KMS-11 (cell line): ENCODE data around the gene NOS3.

Source experiments
- H2AFZ ChIP-seq: fragments of 200-600 bp; sonication (generic); 2 replicates; pipeline ENCODE4 v1.6.1; 2016; ENCODE audit warnings: antibody characterized with exemption, mixed run types, low read depth
- H3K27ac ChIP-seq: fragments of 200-600 bp; sonication (generic); 2 replicates; pipeline ENCODE4 v1.6.1; 2016; ENCODE audit warnings: mild to moderate bottlenecking, mixed run types
- H3K27me3 ChIP-seq: fragments of 200-600 bp; sonication (generic); 2 replicates; pipeline ENCODE4 v1.6.1; 2017; ENCODE audit warnings: mild to moderate bottlenecking, low read depth, mixed run types, moderate library complexity; ENCODE audit not compliant: insufficient read depth
- H3K36me3 ChIP-seq: fragments of 200-600 bp; sonication (generic); 2 replicates; pipeline ENCODE4 v1.6.1; 2017; ENCODE audit warnings: mild to moderate bottlenecking, mixed run types; ENCODE audit not compliant: insufficient read depth
- H3K4me1 ChIP-seq: fragments of 200-600 bp; sonication (generic); 2 replicates; pipeline ENCODE4 v1.6.1; 2016; ENCODE audit warnings: mild to moderate bottlenecking, low read depth, mixed run types; ENCODE audit not compliant: poor library complexity, severe bottlenecking
- H3K4me2 ChIP-seq: fragments of 200-600 bp; sonication (generic); 2 replicates; pipeline ENCODE4 v1.7.0; 2016; ENCODE audit warnings: mild to moderate bottlenecking, mixed run types
- H3K4me3 ChIP-seq: fragments of 200-600 bp; sonication (generic); IDR thresholded peaks from 2 replicates; pipeline ENCODE4 v1.6.1; 2017; ENCODE audit warnings: low read depth, low read length, mixed read lengths; ENCODE audit not compliant: insufficient read depth
- H3K79me2 ChIP-seq: fragments of 200-600 bp; sonication (generic); 2 replicates; pipeline ENCODE4 v1.6.1; 2016; ENCODE audit warnings: low read depth, mixed run types; ENCODE audit not compliant: insufficient read depth
- H3K9ac ChIP-seq: fragments of 200-600 bp; sonication (generic); 2 replicates; pipeline ENCODE4 v1.6.1; 2016; ENCODE audit warnings: mild to moderate bottlenecking, mixed run types
- H4K20me1 ChIP-seq: fragments of 200-600 bp; sonication (generic); 2 replicates; pipeline ENCODE4 v1.6.1; 2016; ENCODE audit warnings: mild to moderate bottlenecking, mixed run types; ENCODE audit not compliant: insufficient read depth
- CTCF ChIP-seq: fragments of 200-600 bp; sonication (generic); conservative IDR thresholded peaks from 2 replicates; pipeline ENCODE4 v1.6.1; 2017; ENCODE audit warnings: low read depth, mild to moderate bottlenecking, antibody characterized with exemption, low read length, moderate library complexity, mixed read lengths

NOS3 gene

GRCh38 chr7:150949564-150949963 lies 41.3 kb upstream of the NOS3 start:
- no peak overlapping the region for H2AFZ ChIP-seq
- H3K27ac ChIP-seq, result no peak overlapping the region
- H3K79me2 ChIP-seq, result no peaks in the 10 kb centered on the region
- no peaks in the 10 kb centered on the region for H3K36me3 ChIP-seq
- H3K4me1 ChIP-seq, result no peaks in the 10 kb centered on the region
- H3K27me3 ChIP-seq, result no peaks in the 10 kb centered on the region
- H3K4me2 ChIP-seq, result no peak overlapping the region
- H3K9ac ChIP-seq, result no peak overlapping the region
- TF ChIP-seq CTCF, result no peak
- no peaks in the 10 kb centered on the region for H4K20me1 ChIP-seq
- no peak overlapping the region for H3K4me3 ChIP-seq

- no peak overlapping the region for H3K4me3 ChIP-seq
- TF ChIP-seq CTCF, result no peak
- H3K27me3 ChIP-seq, result no peaks in the 10 kb centered on the region
- no peak overlapping the region for H3K4me2 ChIP-seq
- no peaks in the 10 kb centered on the region for H3K4me1 ChIP-seq
- H3K79me2 ChIP-seq, result no peaks in the 10 kb centered on the region
- no peaks in the 10 kb centered on the region for H3K36me3 ChIP-seq
- H2AFZ ChIP-seq, result no peak overlapping the region
- H3K9ac ChIP-seq, result no peak overlapping the region
- no peaks in the 10 kb centered on the region for H4K20me1 ChIP-seq
- no peak overlapping the region for H3K27ac ChIP-seq
These were observed 40.8 kb upstream of the NOS3 start for GRCh38 chr7:150949971-150950491.

- Histone ChIP-seq H4K20me1 (no peaks in the 10 kb centered on the region), H2AFZ (no peak overlapping the region), H3K4me2 (no peak overlapping the region), H3K36me3 (no peaks in the 10 kb centered on the region), H3K4me3 (no peak overlapping the region), H3K27ac (no peak overlapping the region), H3K27me3 (no peaks in the 10 kb centered on the region), H3K4me1 (no peaks in the 10 kb centered on the region), H3K79me2 (no peaks in the 10 kb centered on the region), H3K9ac (no peak overlapping the region)
- no peak for TF ChIP-seq CTCF
These were observed 40.2 kb upstream of the NOS3 start for GRCh38 chr7:150950496-150951180.

GRCh38 chr7:150951181-150951520 lies 39.7 kb upstream of the NOS3 start:
- no peak for TF ChIP-seq CTCF
- Histone ChIP-seq H3K4me1 (no peaks in the 10 kb centered on the region), H3K4me2 (no peak overlapping the region), H4K20me1 (no peaks in the 10 kb centered on the region), H3K4me3 (no peak overlapping the region), H3K36me3 (no peaks in the 10 kb centered on the region), H3K9ac (no peak overlapping the region), H3K79me2 (no peaks in the 10 kb centered on the region), H3K27me3 (no peaks in the 10 kb centered on the region), H3K27ac (no peak overlapping the region), H2AFZ (no peak overlapping the region)
